HG03060 (cell line): ENCODE measurements around the gene STK38L.

Source experiments
- ATAC-seq: cut with Tn5 transposase; IDR thresholded peaks from one replicate; pipeline ENCODE4 v1.9.1; 2021; ENCODE audit warnings: low read depth, moderate number of reproducible peaks; ENCODE audit not compliant: unreplicated experiment

Gene STK38L

DNA sequence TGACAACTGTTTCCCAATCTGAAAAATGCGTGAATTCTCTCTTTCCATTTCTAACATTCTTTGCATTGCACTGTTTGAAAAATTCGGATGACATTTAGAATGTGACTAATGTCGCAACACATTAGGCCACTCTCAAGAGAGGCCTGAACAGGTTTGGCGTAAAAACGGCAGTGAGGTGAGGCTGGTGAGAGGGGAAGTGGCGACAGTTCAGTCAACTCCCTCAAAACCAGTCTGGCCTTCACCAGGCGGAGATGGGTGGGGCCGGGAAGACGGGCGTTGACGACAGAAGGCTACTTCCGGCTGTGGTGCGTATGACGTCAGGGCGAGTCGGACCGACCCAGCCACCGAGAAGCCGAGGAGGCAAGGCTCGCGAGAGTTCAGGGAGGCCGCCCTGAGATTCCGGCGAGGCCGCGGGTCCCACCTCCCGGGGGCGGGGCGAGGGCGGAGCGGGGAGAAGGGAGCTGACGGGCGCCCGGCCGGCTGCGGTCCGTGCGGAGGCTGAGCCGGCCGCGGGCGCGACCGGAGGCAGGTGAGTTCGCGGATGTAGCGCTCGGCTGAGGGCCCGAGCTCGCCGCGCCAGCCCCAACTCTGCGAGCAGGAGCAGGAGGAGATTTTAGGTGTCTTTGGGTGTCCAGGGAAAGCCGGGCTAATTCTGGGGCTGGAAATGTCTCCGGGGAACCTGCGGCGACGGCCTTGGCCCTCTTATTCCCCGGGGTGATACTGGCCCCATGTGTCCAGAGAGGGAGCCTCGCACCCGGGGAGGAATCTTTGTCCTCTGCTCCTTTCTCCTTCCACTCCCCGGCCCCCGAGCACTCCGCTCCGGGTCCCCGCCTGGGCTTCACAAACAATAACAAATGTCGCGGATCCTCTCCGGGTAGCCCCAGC, at the start of gene STK38L:
STK38L (plus strand) TSS at position 483 of the 885 bp plus-strand sequence. CDS start 53,435 bp downstream, outside the sequence.
- peak; percentile 61 for ATAC-seq

GRCh38 chr12:27194644-27195043, 49.4 kb upstream of the STK38L start:
- no peak for ATAC-seq

- ATAC-seq: no peak
Measured at GRCh38 chr12:27198036-27198435, 46.0 kb upstream of the STK38L start.

DNA sequence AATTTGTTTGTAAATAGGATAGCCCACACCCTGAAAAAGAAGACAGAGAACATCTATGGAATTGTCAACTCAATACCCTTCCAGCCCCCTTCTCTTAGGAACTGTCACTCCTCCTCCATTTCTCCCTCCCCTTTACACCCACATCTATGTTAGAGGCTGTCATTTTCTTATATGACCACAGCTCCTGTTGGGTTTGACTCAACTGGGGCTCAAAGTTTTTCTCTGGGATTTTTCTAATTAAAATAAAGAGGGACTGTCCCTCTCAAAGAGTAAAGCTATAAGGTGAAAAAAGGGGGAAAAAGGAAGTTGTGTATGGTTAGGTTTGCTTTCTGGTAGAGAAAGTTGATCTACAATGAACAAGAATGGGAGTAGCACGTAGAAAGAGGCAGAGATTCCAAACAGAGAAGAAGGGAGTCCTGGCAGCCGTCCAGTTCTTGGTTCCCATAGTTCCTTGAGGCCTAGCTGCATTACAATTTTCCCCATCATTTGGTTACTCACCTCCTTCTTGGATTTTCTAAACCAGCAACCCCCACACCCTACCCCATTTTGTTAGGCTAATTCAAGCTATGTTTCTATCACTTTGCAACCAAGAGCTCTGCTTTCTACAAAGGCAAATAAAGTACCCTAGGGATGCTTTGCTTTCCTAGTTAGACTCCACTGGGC, 44.3 kb upstream of the STK38L start:
- ATAC-seq: no peak

- ATAC-seq: no peak
Measured at GRCh38 chr12:27201169-27201568, 42.9 kb upstream of the STK38L start.

- ATAC-seq: no peak
Measured at GRCh38 chr12:27206801-27207502, 37.1 kb upstream of the STK38L start.

- peak; percentile 74 for ATAC-seq
Measured at GRCh38 chr12:27207615-27208413, 36.3 kb upstream of the STK38L start.

GRCh38 chr12:27208414-27208750, 35.7 kb upstream of the STK38L start:
- no peak for ATAC-seq

DNA sequence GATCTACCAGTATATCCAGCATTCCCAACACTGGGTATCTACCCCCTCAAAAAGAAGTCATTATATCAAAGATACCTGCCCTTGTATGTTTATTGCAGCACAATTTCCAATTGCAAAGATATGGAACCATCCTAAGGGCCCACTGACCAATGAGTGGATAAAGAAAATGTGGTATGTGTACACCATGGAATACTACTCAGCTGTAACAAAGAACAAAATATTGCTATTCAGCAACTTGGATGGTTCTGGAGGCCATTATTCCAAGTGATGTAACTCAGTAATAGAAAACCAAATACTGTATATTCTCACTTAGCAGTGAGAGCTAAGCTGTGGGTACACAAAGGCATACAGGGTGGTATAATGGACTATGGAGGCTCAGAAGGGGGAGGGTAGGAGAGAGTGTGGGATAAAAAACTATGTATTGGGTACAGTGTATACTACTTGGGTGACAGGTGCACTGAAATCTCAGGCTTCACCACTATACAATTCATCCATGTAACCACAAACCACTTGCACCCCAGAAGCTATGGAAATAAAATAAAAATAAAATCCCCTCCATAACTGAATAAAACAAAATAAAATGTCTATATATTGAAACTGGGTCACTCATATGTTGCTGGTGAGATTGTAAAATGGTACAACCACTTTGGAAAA, 34.7 kb upstream of the STK38L start:
- ATAC-seq: no peak

DNA sequence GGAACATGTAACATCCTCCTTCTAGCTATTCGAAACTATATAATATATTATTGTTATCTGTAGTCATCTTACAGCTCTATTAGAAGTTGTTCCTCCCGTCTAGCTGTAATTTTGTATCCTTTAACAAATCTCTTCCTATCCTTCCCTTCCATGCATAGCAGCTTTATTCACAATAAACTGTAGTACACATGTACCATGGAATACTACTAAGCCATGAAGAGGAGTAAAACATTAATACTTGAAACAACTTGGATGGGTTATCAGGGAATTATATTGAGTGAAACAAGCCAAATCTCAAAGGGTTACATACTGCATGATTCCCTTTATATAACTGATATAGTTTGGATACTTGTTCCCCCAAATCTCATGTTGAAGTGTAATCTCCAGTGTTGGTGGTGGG, 33.9 kb upstream of the STK38L start:
- no peak for ATAC-seq

GRCh38 chr12:27212861-27213260, 31.2 kb upstream of the STK38L start:
- ATAC-seq: no peak

GRCh38 chr12:27213304-27213703, 30.8 kb upstream of the STK38L start:
- no peak for ATAC-seq

GRCh38 chr12:27213830-27214787, 30.0 kb upstream of the STK38L start:
- no peak for ATAC-seq

GRCh38 chr12:27217590-27217989, 26.5 kb upstream of the STK38L start:
- no peak for ATAC-seq

DNA sequence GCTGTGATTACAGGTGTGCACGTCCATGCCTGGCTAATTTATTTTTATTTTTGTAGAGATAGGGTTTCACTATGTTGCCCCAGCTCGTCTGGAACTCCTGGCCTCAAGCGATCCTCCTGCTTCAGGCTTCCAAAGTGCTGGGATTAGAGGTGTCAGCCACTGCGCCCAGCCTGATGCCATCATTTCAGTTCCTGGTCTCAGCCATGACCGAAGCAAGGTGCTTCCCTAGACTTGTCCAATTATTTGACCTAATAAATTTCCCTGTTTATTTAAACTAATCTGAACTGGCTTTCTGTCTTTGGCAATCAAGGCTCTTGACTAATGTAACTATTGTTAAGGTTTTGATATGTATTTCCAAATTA, 24.4 kb upstream of the STK38L start:
- no peak for ATAC-seq

- peak; percentile 63 for ATAC-seq
Measured at GRCh38 chr12:27220055-27220987, 23.8 kb upstream of the STK38L start.

DNA sequence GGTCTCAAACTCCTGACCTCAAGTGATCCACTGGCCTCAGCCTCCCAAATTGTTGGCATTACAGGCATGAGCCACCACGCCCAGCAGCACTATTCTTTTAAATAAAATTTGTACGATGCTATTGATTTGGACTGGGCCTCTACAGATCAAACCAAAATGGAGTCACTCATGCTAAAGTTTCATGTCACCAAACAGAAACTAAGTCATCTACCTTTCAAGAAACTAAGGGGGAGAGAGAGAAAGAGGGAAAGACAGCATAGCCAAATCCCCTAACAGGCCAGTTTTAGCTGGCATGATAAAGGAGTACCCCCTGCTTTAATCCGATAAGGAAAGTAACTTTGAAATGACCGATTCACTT, 23.1 kb upstream of the STK38L start:
- no peak for ATAC-seq
